Stimulated activated CD4-positive, alpha-beta T cell treated with anti-CD3 and anti-CD28 coated beads, Interleukin-4, amount 100 ng/mL, for 4 hours (primary cell): ENCODE data around the gene COL4A4.

Experiments used
- DNase-seq, 2 experiments: peaks; one replicate each; pipeline ENCODE4 v3.0.0-alpha.2; 2020

The COL4A4 gene

GRCh38 chr2:227160164-227160563 lies 3.8 kb downstream of the COL4A4 start:
- no peak for DNase-seq

DNA sequence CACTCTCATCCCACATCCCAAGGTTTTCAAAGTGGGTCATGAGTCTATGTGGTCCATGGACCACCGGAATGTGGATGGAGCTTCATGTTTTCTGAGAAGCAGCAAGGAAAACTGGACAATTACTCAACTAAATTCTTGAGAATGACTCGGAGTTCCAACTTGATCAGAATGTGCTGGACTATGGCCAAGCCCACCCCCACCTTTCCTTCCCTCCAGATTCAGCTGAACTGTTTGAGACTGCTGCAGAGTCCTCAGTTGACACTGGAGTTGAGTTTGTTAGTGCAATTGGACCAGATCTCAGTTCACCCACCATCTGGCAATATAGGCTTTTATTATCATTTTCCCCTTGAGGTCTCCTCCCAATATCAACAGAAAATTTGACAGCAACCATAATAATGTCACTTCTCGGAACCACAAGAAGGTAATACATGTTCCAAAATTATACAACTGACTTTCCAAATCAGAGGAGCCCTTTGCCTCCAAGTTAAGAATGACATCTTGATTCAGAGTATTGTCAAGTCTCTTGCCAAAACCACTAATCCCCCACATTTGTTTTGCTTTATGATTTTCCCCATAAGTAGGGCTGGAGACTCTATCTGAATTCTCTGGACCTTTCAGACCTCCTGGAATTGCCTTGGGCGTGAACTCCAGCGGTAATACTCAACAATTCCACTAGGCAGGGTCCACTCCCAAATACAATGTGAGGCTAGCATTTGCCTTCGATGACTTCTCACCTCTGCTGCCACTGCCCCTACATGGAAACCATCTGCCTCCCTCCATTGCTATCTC lies 8.8 kb downstream of the COL4A4 start:
- DNase-seq = no peak

GRCh38 chr2:227153758-227154486 lies 10.1 kb downstream of the COL4A4 start:
- DNase-seq = no peak

GRCh38 chr2:227153307-227153706 lies 10.7 kb downstream of the COL4A4 start:
- no peak for DNase-seq

GRCh38 chr2:227152093-227152766 lies 11.8 kb downstream of the COL4A4 start:
- no peak for DNase-seq

DNA sequence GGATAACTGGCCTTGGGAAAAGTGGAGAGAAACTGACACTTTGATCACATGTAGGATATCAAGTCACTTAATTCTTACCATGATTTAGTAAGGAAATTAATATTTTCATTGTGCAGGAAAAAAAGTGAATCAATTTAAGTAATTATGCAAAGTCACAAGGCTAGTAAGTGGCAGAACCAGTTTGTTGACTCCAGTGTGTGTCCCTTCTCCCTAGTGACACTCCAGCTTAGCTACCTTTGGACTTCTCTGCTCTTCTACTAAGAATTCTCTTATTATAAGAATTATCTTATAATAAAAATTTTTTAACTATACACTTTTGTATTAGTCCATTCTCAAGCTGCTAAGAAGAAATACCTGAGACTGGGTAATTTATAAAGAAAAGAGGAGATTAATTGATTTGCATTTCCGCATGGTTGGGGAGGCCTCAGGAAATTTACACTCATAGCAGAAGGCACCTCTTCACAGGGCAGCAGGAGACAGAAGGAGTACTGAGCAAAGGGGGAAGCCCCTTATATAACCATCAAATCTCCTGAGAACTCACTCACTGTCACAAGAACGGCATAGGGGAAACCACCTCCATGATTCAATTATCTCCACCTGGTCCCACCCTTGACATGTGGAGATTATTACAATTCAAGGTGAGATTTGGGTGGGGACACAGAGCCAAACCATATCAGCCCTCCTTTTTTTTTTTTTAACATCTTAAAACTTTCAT lies 13.6 kb downstream of the COL4A4 start:
- DNase-seq = no peak

DNA sequence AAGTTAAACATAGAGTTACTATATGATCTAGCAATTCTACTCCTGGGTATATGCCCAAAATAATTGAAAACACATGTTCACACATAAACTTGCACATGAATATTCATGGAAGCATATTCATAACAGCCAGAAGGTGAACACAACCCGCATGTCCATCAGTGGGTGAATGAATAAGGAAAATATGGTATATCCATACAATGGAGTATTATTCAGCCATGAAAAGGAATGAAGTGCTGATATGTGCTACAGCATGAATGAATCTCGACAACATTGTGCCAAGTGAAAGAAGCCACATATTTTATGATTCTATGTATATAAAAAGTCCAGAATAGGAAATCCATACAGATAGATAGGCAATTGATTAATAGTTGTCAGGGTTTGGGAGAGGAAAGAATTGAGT lies 15.9 kb downstream of the COL4A4 start:
- no peak for DNase-seq

GRCh38 chr2:227147023-227147422 lies 17.0 kb downstream of the COL4A4 start:
- DNase-seq = no peak

DNA sequence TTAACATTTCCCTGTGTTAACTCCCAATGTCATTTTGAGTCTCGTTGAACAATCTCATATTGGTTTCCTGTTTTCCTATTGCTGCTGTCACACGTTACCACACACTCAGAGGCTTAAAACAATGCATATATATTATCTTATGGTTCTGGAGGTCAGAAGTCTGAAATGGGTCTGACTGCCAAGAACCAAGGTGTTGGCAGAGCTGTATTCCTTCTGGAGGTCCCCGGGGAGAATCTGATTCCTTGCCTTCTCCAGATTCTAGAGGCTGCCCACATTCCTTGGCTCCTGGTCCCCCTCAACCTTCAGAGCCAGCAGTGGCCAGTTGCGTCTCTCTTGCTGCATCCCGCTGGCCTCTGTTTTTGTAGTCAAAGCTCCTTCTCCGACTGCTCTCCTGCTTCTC lies 17.5 kb downstream of the COL4A4 start:
- DNase-seq = no peak

GRCh38 chr2:227143895-227144294 lies 20.1 kb downstream of the COL4A4 start:
- no peak for DNase-seq

GRCh38 chr2:227141301-227141700 lies 22.7 kb downstream of the COL4A4 start:
- no peak for DNase-seq

DNA sequence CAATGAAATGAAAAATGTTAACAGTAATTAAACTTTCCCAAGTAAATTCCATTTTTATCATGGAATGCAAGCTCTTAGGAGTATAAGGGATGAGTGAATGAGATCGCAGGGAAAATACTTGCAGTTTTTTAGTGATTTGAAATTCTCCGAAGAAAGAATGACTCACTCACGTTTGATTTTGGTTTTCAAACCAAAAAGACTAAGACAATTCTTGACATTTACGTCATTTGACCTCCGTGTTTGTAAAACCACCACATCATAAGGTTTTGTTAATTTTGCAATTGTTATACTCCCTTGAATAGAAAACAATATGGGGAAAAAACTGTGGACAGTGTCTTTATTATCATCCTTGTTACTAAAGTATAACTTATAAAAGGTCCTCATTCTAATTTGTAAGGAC lies 29.4 kb downstream of the COL4A4 start:
- no peak for DNase-seq

DNA sequence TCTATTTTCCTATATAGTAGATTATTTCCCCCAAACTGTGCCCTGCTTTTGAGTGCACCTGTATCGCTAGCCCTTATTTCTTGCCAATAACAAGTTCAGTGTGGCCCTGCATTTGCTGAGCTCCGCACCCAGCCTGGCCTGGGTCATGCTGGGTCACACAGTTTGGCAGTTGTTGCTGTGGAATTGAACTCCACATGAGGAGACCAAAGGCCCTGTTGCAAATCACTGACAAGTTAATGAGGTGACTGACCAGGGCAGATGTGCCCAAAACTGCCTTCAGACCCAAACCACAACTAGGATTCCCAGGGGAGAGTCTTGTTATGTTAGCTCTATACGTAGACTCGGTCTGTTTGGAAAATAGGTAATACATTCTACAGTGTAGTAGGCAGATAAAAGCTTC lies 31.0 kb downstream of the COL4A4 start:
- DNase-seq = no peak

- no peak for DNase-seq
Measured at GRCh38 chr2:227130636-227131035, 33.4 kb downstream of the COL4A4 start.

GRCh38 chr2:227127201-227127600 lies 36.8 kb downstream of the COL4A4 start:
- DNase-seq = no peak

- DNase-seq = no peak
Measured at GRCh38 chr2:227125506-227125905, 38.5 kb downstream of the COL4A4 start.

GRCh38 chr2:227124811-227125210 lies 39.2 kb downstream of the COL4A4 start:
- no peak for DNase-seq

DNA sequence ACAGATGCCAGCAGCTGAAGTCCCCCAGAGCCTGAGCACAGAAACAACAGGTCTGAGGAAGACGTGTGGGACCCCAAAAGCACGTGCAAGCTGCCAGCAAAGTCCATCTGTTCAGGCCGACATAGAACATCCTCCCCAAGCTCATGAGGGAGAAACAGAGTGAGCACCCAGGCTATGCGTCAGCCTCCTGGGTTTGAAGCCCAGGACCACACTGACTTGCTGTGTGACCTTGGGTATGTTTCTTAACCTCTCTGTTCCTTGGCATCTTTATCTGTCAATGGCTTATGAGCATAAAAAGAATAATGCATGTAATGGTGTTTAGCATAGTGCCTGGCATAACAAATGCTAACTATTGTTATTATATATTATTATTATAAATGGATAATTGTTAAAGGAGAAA lies 40.3 kb downstream of the COL4A4 start:
- DNase-seq = no peak

DNA sequence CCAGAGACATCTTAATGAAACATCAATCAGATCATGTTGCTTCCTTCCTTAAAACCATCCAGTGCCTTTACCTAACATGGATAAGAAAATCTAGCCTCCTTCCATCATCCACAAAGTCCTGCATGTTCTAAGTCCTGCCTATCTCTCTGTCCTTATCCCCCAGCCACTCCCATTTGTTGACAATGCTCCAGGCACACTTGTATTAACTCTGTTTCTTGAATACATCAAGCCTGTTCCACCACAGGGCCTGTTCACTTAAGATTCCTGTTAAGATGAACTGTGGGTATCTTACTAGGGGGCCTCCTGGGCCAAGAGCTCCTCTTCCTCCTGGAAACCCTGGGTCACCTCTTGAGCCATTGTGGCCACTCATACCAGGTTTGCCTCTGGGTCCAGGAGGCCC lies 45.7 kb downstream of the COL4A4 start:
- DNase-seq = no peak

- DNase-seq = no peak
Measured at GRCh38 chr2:227117852-227118251, 46.2 kb downstream of the COL4A4 start.

- DNase-seq = no peak
Measured at GRCh38 chr2:227117027-227117426, 47.0 kb downstream of the COL4A4 start.

GRCh38 chr2:227115761-227116160 lies 48.2 kb downstream of the COL4A4 start:
- no peak for DNase-seq
